HCT116 (cell line): ENCODE measurements around the gene HMGXB3.

Experiments used
- CEBPB ChIP-seq: IDR thresholded peaks from 2 replicates; pipeline ENCODE4 v1.6.1; 2012; ENCODE audit warnings: low read depth
- CTCF ChIP-seq, 3 experiments: fragments of 200-600 bp in 1 of 3; sonication (generic) in 1 of 3; IDR thresholded peaks in 2 of 3; conservative IDR thresholded peaks in 1 of 3; 2 replicates each; pipeline ENCODE4 v1.5.1; 2012 to 2017; ENCODE audit warnings: low read depth in 2 of 3, low read length in 2 of 3, antibody characterized with exemption in 1 of 3, borderline replicate concordance in 1 of 3, control low read depth in 1 of 3, mild to moderate bottlenecking in 1 of 3, mixed read lengths in 1 of 3, mixed run types in 1 of 3, moderate library complexity in 1 of 3; ENCODE audit not compliant: insufficient read depth in 1 of 3
- EGR1 ChIP-seq: IDR thresholded peaks from 2 replicates; pipeline ENCODE4 v1.6.1; 2012; ENCODE audit warnings: low read depth
- ELF1 ChIP-seq: IDR thresholded peaks from 2 replicates; pipeline ENCODE4 v1.6.1; 2012; ENCODE audit warnings: low read depth, borderline replicate concordance
- EZH2 ChIP-seq: fragments of 200-600 bp; sonication (generic); IDR thresholded peaks from 2 replicates; pipeline ENCODE4 v1.6.1; 2017; ENCODE audit warnings: antibody characterized with exemption, mixed run types
- EZH2phosphoT487 ChIP-seq: fragments of 200-600 bp; IDR thresholded peaks from 2 replicates; pipeline ENCODE4 v1.6.1; 2018; ENCODE audit warnings: antibody characterized with exemption, borderline replicate concordance
- MAX ChIP-seq: IDR thresholded peaks from 2 replicates; pipeline ENCODE4 v1.6.1; 2012
- POLR2A ChIP-seq: IDR thresholded peaks from 2 replicates; pipeline ENCODE4 v1.7.0; 2011; ENCODE audit warnings: borderline replicate concordance; ENCODE audit not compliant: insufficient read depth, insufficient read length; ENCODE audit errors: extremely low read depth
- POLR2AphosphoS5 ChIP-seq: IDR thresholded peaks from 2 replicates; pipeline ENCODE4 v1.6.1; 2011; ENCODE audit warnings: mild to moderate bottlenecking, low read depth, low read length, moderate library complexity
- RAD21 ChIP-seq: IDR thresholded peaks from 2 replicates; pipeline ENCODE4 v1.6.1; 2012; ENCODE audit warnings: low read depth, mild to moderate bottlenecking
- REST ChIP-seq: IDR thresholded peaks from 2 replicates; pipeline ENCODE4 v1.6.1; 2012; ENCODE audit warnings: low read depth
- SIN3A ChIP-seq: IDR thresholded peaks from 2 replicates; pipeline ENCODE4 v1.6.1; 2012; ENCODE audit warnings: low read depth
- SP1 ChIP-seq: IDR thresholded peaks from 2 replicates; pipeline ENCODE4 v1.6.1; 2012; ENCODE audit warnings: low read depth
- ZNF274 ChIP-seq: fragments of 200-500 bp; sonication (Bioruptor generic); IDR thresholded peaks from 2 replicates; pipeline ENCODE4 v1.6.1; 2014; ENCODE audit warnings: mild to moderate bottlenecking, low read depth, low read length, inconsistent platforms

GRCh38 chr5:150057052-150057451 lies 56.5 kb downstream of the HMGXB3 start:
- TF ChIP-seq ZNF274 (no peak), ELF1 (no peak), POLR2AphosphoS5 (no peak), RAD21 (no peak), MAX (no peak), CTCF (IDR thresholded peaks at IDR 0.05 in 2 of 3, conservative IDR thresholded peaks at IDR 0.05 in 1 of 3; ENCODE audit: borderline replicate concordance in 1 of 3, insufficient read depth in 1 of 3, low read depth in 2 of 3, low read length in 2 of 3) (no peak), POLR2A (no peak), EGR1 (no peak), EZH2phosphoT487 (no peak), SP1 (no peak), SIN3A (no peak), CEBPB (no peak), EZH2 (no peak), REST (no peak)
